Body of pancreas (tissue), 4 donors: ENCODE data around the gene SLX4IP.

Experiments
- CTCF ChIP-seq, 7 experiments: fragments of 450-650 bp in 4 of 7; fragments of 200-600 bp in 3 of 7; sonication (generic) in 3 of 7; IDR thresholded peaks; one replicate each; pipeline ENCODE4 v1.5.1; 2016 to 2019; ENCODE audit warnings: antibody characterized with exemption in 7 of 7
- POLR2A ChIP-seq, 3 donors: fragments of 450-650 bp; IDR thresholded peaks; one replicate each; pipeline ENCODE4 v1.6.1; 2016; ENCODE audit warnings: antibody characterized with exemption in 3 of 3, mild to moderate bottlenecking in 2 of 3

- TF ChIP-seq POLR2A (IDR thresholded peaks at IDR 0.05), result no peak
- TF ChIP-seq CTCF (IDR thresholded peaks at IDR 0.05), result no peak
Measured at GRCh38 chr20:10573273-10573950, 138.3 kb downstream of the SLX4IP start.
